GM12864 (cell line): ENCODE data around the gene NPR3.

ENCODE experiments used
- DNase-seq: peaks from one replicate; pipeline ENCODE4 v3.0.0-alpha.2; 2011; ENCODE audit warnings: low read depth
- H3K4me3 ChIP-seq: 2 replicates; pipeline ENCODE4 v1.5.1; 2011; ENCODE audit warnings: mild to moderate bottlenecking, low read depth, low read length, control low read depth
- TF ChIP-seq, protein P1 (sequence below): IDR thresholded peaks from 2 replicates; pipeline ENCODE4 v1.5.1; 2011; ENCODE audit warnings: low read depth, mild to moderate bottlenecking, moderate library complexity, low read length, control low read depth, inconsistent platforms; ENCODE audit errors: missing control alignments

The NPR3 gene

GRCh38 chr5:32721626-32722025, 10.5 kb downstream of the NPR3 start:
- TF ChIP-seq, protein P1, sequence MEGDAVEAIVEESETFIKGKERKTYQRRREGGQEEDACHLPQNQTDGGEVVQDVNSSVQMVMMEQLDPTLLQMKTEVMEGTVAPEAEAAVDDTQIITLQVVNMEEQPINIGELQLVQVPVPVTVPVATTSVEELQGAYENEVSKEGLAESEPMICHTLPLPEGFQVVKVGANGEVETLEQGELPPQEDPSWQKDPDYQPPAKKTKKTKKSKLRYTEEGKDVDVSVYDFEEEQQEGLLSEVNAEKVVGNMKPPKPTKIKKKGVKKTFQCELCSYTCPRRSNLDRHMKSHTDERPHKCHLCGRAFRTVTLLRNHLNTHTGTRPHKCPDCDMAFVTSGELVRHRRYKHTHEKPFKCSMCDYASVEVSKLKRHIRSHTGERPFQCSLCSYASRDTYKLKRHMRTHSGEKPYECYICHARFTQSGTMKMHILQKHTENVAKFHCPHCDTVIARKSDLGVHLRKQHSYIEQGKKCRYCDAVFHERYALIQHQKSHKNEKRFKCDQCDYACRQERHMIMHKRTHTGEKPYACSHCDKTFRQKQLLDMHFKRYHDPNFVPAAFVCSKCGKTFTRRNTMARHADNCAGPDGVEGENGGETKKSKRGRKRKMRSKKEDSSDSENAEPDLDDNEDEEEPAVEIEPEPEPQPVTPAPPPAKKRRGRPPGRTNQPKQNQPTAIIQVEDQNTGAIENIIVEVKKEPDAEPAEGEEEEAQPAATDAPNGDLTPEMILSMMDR = no peak
- H3K4me3 ChIP-seq = no peak overlapping the region
- DNase-seq = no peak

DNA sequence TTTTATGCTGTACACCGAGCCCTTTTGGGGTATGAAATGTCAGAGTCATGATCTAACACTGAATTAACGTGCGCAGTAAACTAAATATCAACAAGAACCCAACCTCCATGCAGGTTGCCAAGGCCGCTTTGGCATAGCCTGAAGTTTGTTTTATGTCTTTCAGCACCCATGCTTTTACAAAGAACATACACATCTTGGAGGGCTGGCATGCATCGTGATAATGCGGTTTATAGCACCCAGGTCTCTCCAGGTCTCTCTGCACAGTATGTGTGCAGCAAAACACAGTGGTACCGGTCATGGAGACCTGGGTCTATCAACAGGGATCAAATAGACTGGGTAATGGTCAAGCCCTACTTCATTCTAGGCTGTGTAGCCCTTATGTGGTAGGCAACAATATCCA, 11.8 kb downstream of the NPR3 start:
- DNase-seq = no peak
- H3K4me3 ChIP-seq = no peak overlapping the region
- TF ChIP-seq, protein P1 = no peak

GRCh38 chr5:32724526-32724925, 13.4 kb downstream of the NPR3 start:
- H3K4me3 ChIP-seq = no peak overlapping the region
- TF ChIP-seq, protein P1 = no peak
- no peak for DNase-seq

- TF ChIP-seq, protein P1 = no peak
- DNase-seq = no peak
- no peak overlapping the region for H3K4me3 ChIP-seq
Observed at GRCh38 chr5:32726086-32726557, 15.0 kb downstream of the NPR3 start.

DNA sequence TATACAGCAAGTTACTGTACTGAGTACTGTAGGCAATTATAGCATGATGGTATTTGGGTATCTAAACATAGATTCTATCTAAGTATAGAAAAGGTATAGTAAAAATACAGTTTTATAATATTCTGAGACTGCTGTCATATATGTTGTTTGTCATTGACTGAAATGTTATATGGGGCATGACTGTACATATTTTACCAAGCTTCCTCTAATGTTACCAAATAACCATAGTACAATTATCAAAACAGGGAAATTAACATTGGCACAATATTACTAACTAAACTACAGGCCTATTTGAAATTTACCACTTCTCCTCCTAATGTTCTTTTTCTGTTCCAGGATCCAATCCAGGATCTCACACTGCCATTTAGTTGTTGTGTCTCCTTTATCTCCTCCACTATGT, 18.5 kb downstream of the NPR3 start:
- TF ChIP-seq, protein P1 = no peak
- no peak overlapping the region for H3K4me3 ChIP-seq
- DNase-seq = no peak

GRCh38 chr5:32733590-32734340, 22.6 kb downstream of the NPR3 start:
- TF ChIP-seq, protein P1 = no peak
- H3K4me3 ChIP-seq = no peak overlapping the region

More at GRCh38 chr5:32733590-32734340, 22.6 kb downstream of the NPR3 start:
- no peak for DNase-seq
